AG20443 (cell line): ENCODE results near the gene SH3RF3.

Source experiments
- DNase-seq: peaks from one replicate; pipeline ENCODE4 v3.0.0; 2012; ENCODE audit warnings: low spot score, mixed read lengths

SH3RF3 gene

GRCh38 chr2:109288544-109289368 is 159.8 kb downstream of the SH3RF3 start:
- no peak for DNase-seq

- no peak for DNase-seq
Observed at GRCh38 chr2:109289504-109290222, 160.7 kb downstream of the SH3RF3 start.

DNA sequence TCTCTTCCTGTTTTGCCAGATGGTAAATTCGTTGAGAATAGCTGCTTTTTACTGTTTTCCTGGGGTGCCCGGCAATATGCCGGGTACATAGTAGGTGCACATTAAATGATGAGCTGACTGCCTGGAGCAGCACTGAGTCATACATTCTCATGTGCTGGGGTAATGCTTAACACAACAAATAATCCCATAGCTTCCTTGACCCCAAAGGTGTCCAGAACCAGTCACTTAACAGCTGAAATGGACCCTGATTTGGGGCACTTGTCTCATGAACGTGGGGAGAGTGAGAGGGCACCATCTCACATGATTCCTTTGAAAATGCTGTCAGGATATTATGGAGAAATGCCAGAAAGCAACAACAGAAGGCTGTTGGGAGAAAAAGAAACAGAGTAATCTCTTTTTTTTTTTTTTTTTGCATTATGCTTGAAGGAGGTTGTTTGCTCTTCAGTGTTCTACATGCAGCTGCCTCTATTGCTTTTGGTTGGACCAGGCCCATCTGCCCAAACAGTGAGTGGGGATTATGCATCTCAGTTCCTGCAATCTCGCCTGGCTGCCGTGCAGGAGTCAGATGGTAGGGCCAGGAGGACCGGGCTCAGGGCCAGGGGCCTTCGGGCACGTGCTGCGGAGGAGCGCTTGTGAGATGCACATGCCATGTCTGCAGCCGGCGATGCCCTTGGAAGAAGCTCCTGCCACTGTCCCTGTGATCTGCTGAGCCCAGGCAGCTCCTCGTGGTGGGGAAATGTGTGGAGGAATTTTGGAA is 162.1 kb downstream of the SH3RF3 start:
- peak; percentile 37 for DNase-seq

- DNase-seq: no peak
Observed at GRCh38 chr2:109292386-109292785, 163.4 kb downstream of the SH3RF3 start.

GRCh38 chr2:109293663-109294062 is 164.7 kb downstream of the SH3RF3 start:
- no peak for DNase-seq

GRCh38 chr2:109294523-109294922 is 165.5 kb downstream of the SH3RF3 start:
- no peak for DNase-seq

DNA sequence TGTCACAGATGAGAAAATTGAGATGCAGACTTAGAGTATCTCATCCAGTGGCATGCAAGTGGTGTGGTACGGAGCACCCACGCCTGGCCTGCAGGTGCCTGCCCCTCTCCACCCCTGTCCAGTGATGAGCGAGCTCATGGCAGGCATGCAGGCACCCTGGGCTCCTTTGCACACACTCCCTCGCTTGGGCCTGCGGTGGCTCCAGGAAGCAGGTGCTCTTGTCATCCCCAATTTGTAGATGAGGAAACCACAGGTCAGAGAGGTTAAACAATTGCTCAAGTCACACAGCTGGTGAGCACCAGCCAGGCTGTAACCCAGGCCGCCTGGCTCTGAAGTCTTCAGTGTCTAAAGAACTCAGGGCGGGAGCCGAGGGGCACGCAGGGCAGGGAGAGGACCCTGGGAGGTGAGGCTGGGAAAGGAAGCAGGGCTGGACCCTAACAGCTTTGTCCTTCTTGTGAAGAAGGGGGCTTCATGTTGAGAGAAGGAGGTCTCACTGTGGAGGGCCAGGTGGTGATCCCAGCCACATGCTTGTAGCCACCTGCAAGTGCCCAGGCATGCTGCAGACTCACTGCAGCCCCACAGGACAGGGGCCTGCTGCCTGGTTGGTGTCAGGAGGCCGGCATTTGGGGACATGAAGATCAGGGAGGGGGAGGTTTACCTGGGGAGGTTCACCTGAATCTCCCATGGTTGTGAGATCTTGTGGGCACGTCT is 166.2 kb downstream of the SH3RF3 start:
- DNase-seq: no peak

GRCh38 chr2:109295781-109296117 is 166.7 kb downstream of the SH3RF3 start:
- DNase-seq: no peak

- no peak for DNase-seq
Observed at GRCh38 chr2:109297566-109298490, 168.8 kb downstream of the SH3RF3 start.

DNA sequence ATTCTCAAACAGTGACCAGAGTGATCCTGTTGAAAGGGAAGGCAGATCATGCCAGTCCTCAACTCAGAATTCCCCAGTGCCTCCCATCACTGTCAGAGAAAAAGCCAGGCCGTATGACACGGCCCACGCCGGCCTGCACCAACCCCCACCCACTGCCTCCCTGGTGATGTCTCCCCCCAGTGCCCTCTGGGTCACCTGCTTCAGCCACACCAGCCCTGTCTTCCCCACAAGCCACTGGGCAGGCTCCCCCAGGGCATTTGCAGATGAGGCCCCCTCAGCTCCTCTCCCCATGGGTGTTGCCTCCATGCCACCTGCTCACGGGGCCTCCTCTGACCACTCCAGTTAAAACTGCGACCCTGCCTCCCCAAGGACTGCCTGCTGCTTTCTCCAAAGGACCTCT is 169.8 kb downstream of the SH3RF3 start:
- DNase-seq: no peak

DNA sequence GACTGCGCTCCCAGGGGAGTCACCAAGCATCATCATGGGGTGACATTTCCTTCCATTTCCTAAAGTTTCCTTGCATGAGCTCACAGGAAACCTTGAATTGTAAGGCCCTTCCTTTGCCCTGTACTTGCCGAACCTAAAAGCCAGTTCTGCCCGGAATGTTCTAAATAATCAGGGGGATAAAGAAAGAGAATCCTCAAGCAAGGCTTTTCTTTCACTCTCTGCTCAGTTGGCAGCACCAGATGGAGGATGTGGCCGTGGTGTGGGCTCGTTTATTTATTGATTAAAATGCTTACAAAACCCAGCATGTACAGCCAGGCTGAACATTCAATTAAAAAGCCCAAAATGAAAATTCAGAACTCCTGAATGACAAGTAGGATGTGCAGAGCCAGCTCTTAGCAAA is 170.5 kb downstream of the SH3RF3 start:
- no peak for DNase-seq

- DNase-seq: no peak
Observed at GRCh38 chr2:109300582-109300981, 171.6 kb downstream of the SH3RF3 start.

DNA sequence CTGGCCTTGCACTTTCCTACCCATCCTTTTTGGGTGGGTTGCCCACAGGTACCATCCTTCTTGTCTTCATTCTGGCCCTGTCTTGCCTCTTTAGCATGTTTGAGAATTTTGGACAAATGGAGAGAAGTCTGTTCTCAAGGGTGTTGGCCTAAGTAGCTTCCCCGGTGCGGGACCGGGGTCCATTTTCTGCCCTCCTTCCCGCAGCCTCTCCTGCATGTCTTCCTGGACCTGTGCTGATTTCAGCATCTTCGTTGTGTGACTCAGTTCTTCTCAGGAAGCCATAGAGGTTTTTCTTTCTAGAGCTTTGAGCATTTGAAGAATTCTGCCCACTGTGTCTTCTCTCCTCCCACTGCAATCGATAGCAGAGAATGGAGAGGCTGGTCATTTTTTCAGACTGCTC is 172.7 kb downstream of the SH3RF3 start:
- no peak for DNase-seq

GRCh38 chr2:109302319-109302718 is 173.3 kb downstream of the SH3RF3 start:
- DNase-seq: no peak

DNA sequence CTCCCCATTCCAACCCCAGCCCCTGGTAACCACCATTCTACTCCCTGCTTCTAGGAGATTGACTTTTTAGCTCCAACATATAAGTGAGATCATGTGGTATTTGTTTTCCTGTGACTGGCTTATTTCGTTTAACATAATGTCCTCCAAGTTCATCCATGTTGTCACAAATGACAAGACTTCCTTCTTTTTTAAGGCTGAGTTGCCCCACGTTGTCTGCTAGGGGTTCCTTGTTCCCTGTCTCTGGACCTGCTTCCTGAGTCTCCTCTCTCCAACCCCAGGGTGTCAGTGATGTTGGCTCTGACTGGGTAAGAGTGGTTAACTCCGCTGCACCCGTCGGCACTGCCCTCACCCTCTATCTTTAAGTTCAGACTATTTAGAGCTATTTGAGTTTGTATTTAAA is 175.2 kb downstream of the SH3RF3 start:
- DNase-seq: no peak

- DNase-seq: no peak
Observed at GRCh38 chr2:109304731-109305470, 175.9 kb downstream of the SH3RF3 start.

- DNase-seq: no peak
Observed at GRCh38 chr2:109305490-109306167, 176.6 kb downstream of the SH3RF3 start.

DNA sequence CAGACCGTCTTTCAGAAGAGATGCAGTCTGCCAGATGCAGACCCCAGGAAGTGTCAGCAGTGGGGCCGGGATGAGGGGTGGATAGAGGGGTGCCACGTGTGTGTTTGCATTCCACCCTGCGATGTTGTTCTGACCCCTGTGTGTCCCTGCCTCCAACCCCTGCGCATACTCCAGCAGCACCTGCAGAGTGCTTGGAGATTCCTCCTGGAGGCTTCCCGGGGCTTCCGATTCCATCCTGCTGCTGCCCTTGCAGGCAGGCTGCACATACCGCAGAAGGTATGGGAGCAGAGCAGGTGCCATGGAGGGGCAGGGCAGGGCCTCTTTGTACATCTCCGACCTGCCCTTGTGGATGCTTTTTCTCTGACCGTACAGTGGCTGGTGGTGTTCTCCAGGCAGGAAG is 177.2 kb downstream of the SH3RF3 start:
- no peak for DNase-seq

DNA sequence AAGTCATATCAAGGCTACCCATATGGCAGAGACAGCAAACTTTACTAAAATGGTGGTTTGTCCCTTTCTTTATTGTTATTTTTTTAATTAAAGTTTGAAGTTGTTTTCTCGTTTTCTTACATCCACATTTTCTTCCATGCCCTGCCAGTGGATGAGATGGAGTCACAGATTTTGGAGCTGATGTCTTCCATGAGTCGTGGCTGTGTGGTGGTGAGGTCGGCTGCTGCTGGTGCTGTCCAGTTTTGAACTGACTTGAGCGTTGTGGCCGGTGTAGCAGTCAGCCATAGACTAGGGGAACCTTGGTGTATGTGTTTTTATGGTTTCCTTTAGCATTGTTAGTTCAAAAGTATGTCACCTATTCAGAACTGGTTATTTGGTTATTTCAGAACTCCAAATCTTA is 182.8 kb downstream of the SH3RF3 start:
- DNase-seq: peak; percentile 43

GRCh38 chr2:109312902-109313301 is 183.9 kb downstream of the SH3RF3 start:
- peak; percentile 5 for DNase-seq
